Astrocyte (in vitro differentiated cells and primary cell): ENCODE data around the gene BMPR1B.
"Not testable (repeated sequence)": the region's sequence is repeated elsewhere in the genome, so short reads cannot be mapped to it uniquely, and the experiment has no call there.

Experiments used
- CTCF ChIP-seq: IDR thresholded peaks from 2 replicates; pipeline ENCODE4 v1.5.1; 2011; ENCODE audit warnings: low read depth, mild to moderate bottlenecking, inconsistent platforms, low read length, moderate library complexity; ENCODE audit not compliant: insufficient read depth
- EZH2 ChIP-seq: IDR thresholded peaks from 2 replicates; pipeline ENCODE4 v1.6.1; 2012; ENCODE audit warnings: mild to moderate bottlenecking, low read length, inconsistent platforms; ENCODE audit not compliant: insufficient read depth

GRCh38 chr4:94841166-94841863, 83.6 kb downstream of the BMPR1B start:
- TF ChIP-seq CTCF, EZH2: not testable (repeated sequence)
